Activated naive CD4-positive, alpha-beta T cell treated with Interleukin-2 at 50 U/mL for 16 hours (primary cell): ENCODE data around the gene SOX30.

Experiments used
- DNase-seq: peaks from one replicate; pipeline ENCODE4 v3.0.0-alpha.2; 2020

Gene SOX30

GRCh38 chr5:157659868-157660660 lies 7.8 kb upstream of the SOX30 start:
- DNase-seq = no peak

GRCh38 chr5:157658893-157659292 lies 6.7 kb upstream of the SOX30 start:
- no peak for DNase-seq

GRCh38 chr5:157657516-157657915 lies 5.3 kb upstream of the SOX30 start:
- no peak for DNase-seq

GRCh38 chr5:157651623-157652376 lies 438 bp downstream of the SOX30 start:
- peak; percentile 86 for DNase-seq

- no peak for DNase-seq
These were observed 1.1 kb downstream of the SOX30 start for GRCh38 chr5:157650991-157651611.

- no peak for DNase-seq
These were observed 3.1 kb downstream of the SOX30 start for GRCh38 chr5:157649101-157649500.

- no peak for DNase-seq
These were observed 3.8 kb downstream of the SOX30 start for GRCh38 chr5:157648275-157648990.

- no peak for DNase-seq
These were observed 11.7 kb downstream of the SOX30 start for GRCh38 chr5:157640406-157641066.

GRCh38 chr5:157630341-157630740 lies 21.9 kb downstream of the SOX30 start:
- no peak for DNase-seq

- no peak for DNase-seq
These were observed 25.4 kb downstream of the SOX30 start for GRCh38 chr5:157626831-157627230.

- DNase-seq = no peak
These were observed 28.1 kb downstream of the SOX30 start for GRCh38 chr5:157624144-157624543.

GRCh38 chr5:157620776-157621175 lies 31.5 kb downstream of the SOX30 start:
- DNase-seq = no peak

GRCh38 chr5:157618191-157618765 lies 34.0 kb downstream of the SOX30 start:
- DNase-seq = no peak

GRCh38 chr5:157616785-157617184 lies 35.5 kb downstream of the SOX30 start:
- no peak for DNase-seq

- DNase-seq = no peak
These were observed 38.6 kb downstream of the SOX30 start for GRCh38 chr5:157613385-157614245.

GRCh38 chr5:157612581-157612980 lies 39.7 kb downstream of the SOX30 start:
- no peak for DNase-seq

- DNase-seq = no peak
These were observed 40.4 kb downstream of the SOX30 start for GRCh38 chr5:157611571-157612476.

GRCh38 chr5:157610990-157611389 lies 41.2 kb downstream of the SOX30 start:
- DNase-seq = no peak

GRCh38 chr5:157608972-157609565 lies 43.2 kb downstream of the SOX30 start:
- DNase-seq = no peak
